SK-N-MC (cell line): Measurements from ENCODE around the gene PARD3B.

Source experiments
- DNase-seq: peaks from one replicate; pipeline ENCODE4 v3.0.0-alpha.2; 2011; ENCODE audit warnings: low read depth, low spot score
- H3K27ac ChIP-seq: fragments of 200-600 bp; sonication (generic); 2 replicates; pipeline ENCODE4 v1.5.1; 2016; ENCODE audit warnings: mixed run types
- H3K36me3 ChIP-seq: fragments of 200-600 bp; sonication (generic); 2 replicates; pipeline ENCODE4 v1.6.1; 2017; ENCODE audit warnings: antibody characterized with exemption, low read length, mixed read lengths; ENCODE audit not compliant: insufficient read depth
- H3K4me3 ChIP-seq: fragments of 200-600 bp; sonication (generic); 2 replicates; pipeline ENCODE4 v1.5.1; 2016
- H3K9ac ChIP-seq: fragments of 200-600 bp; sonication (generic); 2 replicates; pipeline ENCODE4 v1.8.0; 2017; ENCODE audit warnings: mixed run types, mixed read lengths; ENCODE audit not compliant: insufficient read length
- H3K9me3 ChIP-seq: fragments of 200-600 bp; sonication (generic); 2 replicates; pipeline ENCODE4 v1.6.1; 2017; ENCODE audit warnings: low read depth, mild to moderate bottlenecking, antibody characterized with exemption, low read length, moderate library complexity, mixed read lengths
- EZH2 ChIP-seq: fragments of 200-600 bp; sonication (generic); IDR thresholded peaks from one replicate; pipeline ENCODE4 v1.6.1; 2017; ENCODE audit warnings: antibody characterized with exemption
- FOXP2 ChIP-seq: optimal IDR thresholded peaks from 2 replicates; pipeline ENCODE3; 2011; ENCODE audit warnings: mild to moderate bottlenecking, moderate library complexity; ENCODE audit not compliant: insufficient read depth; ENCODE audit errors: extremely low read length, control extremely low read depth
- POLR2AphosphoS5 ChIP-seq: IDR thresholded peaks from 2 replicates; pipeline ENCODE4 v1.6.1; 2012; ENCODE audit warnings: mild to moderate bottlenecking, low read depth, low read length, borderline replicate concordance

PARD3B gene

GRCh38 chr2:205089958-205090357 lies 544.7 kb downstream of the PARD3B start:
- TF ChIP-seq FOXP2: no peak
- no peak for TF ChIP-seq POLR2AphosphoS5
- no peak for TF ChIP-seq EZH2
- Histone ChIP-seq H3K9ac (no peak overlapping the region), H3K27ac (no peak overlapping the region), H3K9me3 (no peaks in the 10 kb centered on the region), H3K4me3 (no peak overlapping the region), H3K36me3 (no peaks in the 10 kb centered on the region)
- no peak for DNase-seq

GRCh38 chr2:205091411-205091810 lies 546.1 kb downstream of the PARD3B start:
- Histone ChIP-seq H3K36me3 (no peaks in the 10 kb centered on the region), H3K9ac (no peak overlapping the region), H3K4me3 (no peak overlapping the region), H3K9me3 (no peaks in the 10 kb centered on the region), H3K27ac (no peak overlapping the region)
- no peak for TF ChIP-seq FOXP2
- no peak for TF ChIP-seq EZH2
- TF ChIP-seq POLR2AphosphoS5: no peak
- no peak for DNase-seq

- TF ChIP-seq POLR2AphosphoS5 (no peak), EZH2 (no peak), FOXP2 (no peak)
- no peak overlapping the region for H3K4me3 ChIP-seq
- DNase-seq: no peak
- no peak overlapping the region for H3K9ac ChIP-seq
- H3K27ac ChIP-seq: no peak overlapping the region
- no peaks in the 10 kb centered on the region for H3K9me3 ChIP-seq
- H3K36me3 ChIP-seq: no peaks in the 10 kb centered on the region
These were observed 548.8 kb downstream of the PARD3B start for GRCh38 chr2:205094031-205094430.

- no peak for DNase-seq
- no peaks in the 10 kb centered on the region for H3K9me3 ChIP-seq
- TF ChIP-seq EZH2: no peak
- TF ChIP-seq POLR2AphosphoS5: no peak
- TF ChIP-seq FOXP2: no peak
- H3K36me3 ChIP-seq: no peaks in the 10 kb centered on the region
- H3K9ac ChIP-seq: no peak overlapping the region
- H3K4me3 ChIP-seq: no peak overlapping the region
- no peak overlapping the region for H3K27ac ChIP-seq
These were observed 558.4 kb downstream of the PARD3B start for GRCh38 chr2:205103699-205104098.

- H3K9ac ChIP-seq: no peak overlapping the region
- no peak for DNase-seq
These were observed 562.5 kb downstream of the PARD3B start for GRCh38 chr2:205107810-205108209.

GRCh38 chr2:205115511-205115910 lies 570.2 kb downstream of the PARD3B start:
- Histone ChIP-seq H3K9ac (no peak overlapping the region), H3K9me3 (no peaks in the 10 kb centered on the region), H3K36me3 (no peaks in the 10 kb centered on the region), H3K4me3 (no peak overlapping the region), H3K27ac (no peak overlapping the region)
- DNase-seq: no peak
- no peak for TF ChIP-seq FOXP2
- TF ChIP-seq EZH2: no peak
- TF ChIP-seq POLR2AphosphoS5: no peak

More at GRCh38 chr2:205107810-205108209, 562.5 kb downstream of the PARD3B start:
- Histone ChIP-seq H3K9me3 (no peaks in the 10 kb centered on the region), H3K27ac (no peak overlapping the region), H3K4me3 (no peak overlapping the region), H3K36me3 (no peaks in the 10 kb centered on the region)
- TF ChIP-seq EZH2 (no peak), FOXP2 (no peak), POLR2AphosphoS5 (no peak)

- TF ChIP-seq EZH2 (no peak), POLR2AphosphoS5 (no peak), FOXP2 (no peak)
These were observed 571.9 kb downstream of the PARD3B start for GRCh38 chr2:205117125-205117524.

GRCh38 chr2:205119136-205119535 lies 573.9 kb downstream of the PARD3B start:
- Histone ChIP-seq H3K9ac (no peak overlapping the region), H3K36me3 (no peaks in the 10 kb centered on the region), H3K9me3 (no peaks in the 10 kb centered on the region), H3K27ac (no peak overlapping the region), H3K4me3 (no peak overlapping the region)
- TF ChIP-seq POLR2AphosphoS5 (no peak), EZH2 (no peak), FOXP2 (no peak)
- no peak for DNase-seq

More at GRCh38 chr2:205117125-205117524, 571.9 kb downstream of the PARD3B start:
- no peak overlapping the region for H3K9ac ChIP-seq
- DNase-seq: no peak
- no peaks in the 10 kb centered on the region for H3K9me3 ChIP-seq
- no peak overlapping the region for H3K27ac ChIP-seq
- H3K36me3 ChIP-seq: no peaks in the 10 kb centered on the region
- H3K4me3 ChIP-seq: no peak overlapping the region

GRCh38 chr2:205128726-205129125 lies 583.5 kb downstream of the PARD3B start:
- Histone ChIP-seq H3K36me3 (no peaks in the 10 kb centered on the region), H3K9me3 (no peaks in the 10 kb centered on the region), H3K9ac (no peak overlapping the region), H3K4me3 (no peak overlapping the region), H3K27ac (no peak overlapping the region)
- no peak for TF ChIP-seq FOXP2
- TF ChIP-seq POLR2AphosphoS5: no peak
- TF ChIP-seq EZH2: no peak
- DNase-seq: no peak
